PC-9 (cell line): ENCODE data around the gene BCAR3.
"Not testable (repeated sequence)": the region's sequence is repeated elsewhere in the genome, so short reads cannot be mapped to it uniquely, and the experiment has no call there.

Source experiments
- EZH2 ChIP-seq: fragments of 200-600 bp; sonication (generic); IDR thresholded peaks from 2 replicates; pipeline ENCODE4 v1.8.0; 2017; ENCODE audit warnings: antibody characterized with exemption, low read depth
- TF ChIP-seq, protein P1 (sequence below): fragments of 200-600 bp; sonication (generic); conservative IDR thresholded peaks from 2 replicates; pipeline ENCODE4 v1.6.1; 2017; ENCODE audit warnings: mixed run types, antibody characterized with exemption, mild to moderate bottlenecking, moderate library complexity

DNA sequence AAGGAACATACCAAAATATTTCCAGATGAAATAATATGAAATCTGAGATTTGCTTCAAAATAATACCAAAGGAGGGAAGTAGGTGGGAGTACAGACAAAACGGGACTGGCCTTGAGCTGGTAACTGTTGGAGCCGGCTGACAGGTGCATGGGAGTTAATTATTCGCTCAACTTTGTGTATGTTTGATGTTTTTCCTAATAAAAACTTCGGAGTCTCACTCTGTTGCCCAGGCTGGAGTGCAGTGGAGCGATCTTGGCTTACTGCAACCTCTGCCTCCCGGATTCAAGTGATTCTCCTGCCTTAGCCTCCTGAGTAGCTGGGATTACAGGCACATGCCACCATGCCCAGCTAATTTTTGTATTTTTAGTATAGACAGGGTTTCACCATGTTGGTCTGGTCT is 7.6 kb downstream of the BCAR3 start:
- TF ChIP-seq, protein P1, sequence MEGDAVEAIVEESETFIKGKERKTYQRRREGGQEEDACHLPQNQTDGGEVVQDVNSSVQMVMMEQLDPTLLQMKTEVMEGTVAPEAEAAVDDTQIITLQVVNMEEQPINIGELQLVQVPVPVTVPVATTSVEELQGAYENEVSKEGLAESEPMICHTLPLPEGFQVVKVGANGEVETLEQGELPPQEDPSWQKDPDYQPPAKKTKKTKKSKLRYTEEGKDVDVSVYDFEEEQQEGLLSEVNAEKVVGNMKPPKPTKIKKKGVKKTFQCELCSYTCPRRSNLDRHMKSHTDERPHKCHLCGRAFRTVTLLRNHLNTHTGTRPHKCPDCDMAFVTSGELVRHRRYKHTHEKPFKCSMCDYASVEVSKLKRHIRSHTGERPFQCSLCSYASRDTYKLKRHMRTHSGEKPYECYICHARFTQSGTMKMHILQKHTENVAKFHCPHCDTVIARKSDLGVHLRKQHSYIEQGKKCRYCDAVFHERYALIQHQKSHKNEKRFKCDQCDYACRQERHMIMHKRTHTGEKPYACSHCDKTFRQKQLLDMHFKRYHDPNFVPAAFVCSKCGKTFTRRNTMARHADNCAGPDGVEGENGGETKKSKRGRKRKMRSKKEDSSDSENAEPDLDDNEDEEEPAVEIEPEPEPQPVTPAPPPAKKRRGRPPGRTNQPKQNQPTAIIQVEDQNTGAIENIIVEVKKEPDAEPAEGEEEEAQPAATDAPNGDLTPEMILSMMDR = not testable (repeated sequence)
- TF ChIP-seq EZH2 = not testable (repeated sequence)
